Activated naive CD8-positive, alpha-beta T cell treated with anti-CD3 and anti-CD28 coated beads, Interleukin-2, amount 50 U/mL, for 24 hours (primary cell): ENCODE results near the gene ERMARD.
A peak's percentile ranks its signal among the peaks of the same experiment; 100 is the strongest.
"Not testable (repeated sequence)": the region's sequence is repeated elsewhere in the genome, so short reads cannot be mapped to it uniquely, and the experiment has no call there.

ENCODE experiments used
- ATAC-seq: fragments of 150-1000 bp; cut with Tn5 transposase; one replicate; pipeline ENCODE4 v1.10.0; 2021
- DNase-seq: peaks from one replicate; pipeline ENCODE4 v3.0.0; 2021
- H3K27ac Mint-ChIP-seq: one replicate; pipeline ENCODE4 v1.8.0; 2021; ENCODE audit warnings: mild to moderate bottlenecking, mixed read lengths
- H3K27me3 Mint-ChIP-seq: one replicate; pipeline ENCODE4 v1.8.0; 2021; ENCODE audit warnings: mixed read lengths
- H3K36me3 Mint-ChIP-seq: one replicate; pipeline ENCODE4 v1.8.0; 2021; ENCODE audit warnings: low read depth, mixed read lengths
- H3K4me1 Mint-ChIP-seq: one replicate; pipeline ENCODE4 v1.8.0; 2021; ENCODE audit warnings: mixed read lengths
- H3K4me3 Mint-ChIP-seq: one replicate; pipeline ENCODE4 v1.8.0; 2021; ENCODE audit warnings: mild to moderate bottlenecking, moderate library complexity, mixed read lengths
- H3K9me3 Mint-ChIP-seq: one replicate; pipeline ENCODE4 v1.8.0; 2021; ENCODE audit warnings: mixed read lengths

Gene ERMARD

DNA sequence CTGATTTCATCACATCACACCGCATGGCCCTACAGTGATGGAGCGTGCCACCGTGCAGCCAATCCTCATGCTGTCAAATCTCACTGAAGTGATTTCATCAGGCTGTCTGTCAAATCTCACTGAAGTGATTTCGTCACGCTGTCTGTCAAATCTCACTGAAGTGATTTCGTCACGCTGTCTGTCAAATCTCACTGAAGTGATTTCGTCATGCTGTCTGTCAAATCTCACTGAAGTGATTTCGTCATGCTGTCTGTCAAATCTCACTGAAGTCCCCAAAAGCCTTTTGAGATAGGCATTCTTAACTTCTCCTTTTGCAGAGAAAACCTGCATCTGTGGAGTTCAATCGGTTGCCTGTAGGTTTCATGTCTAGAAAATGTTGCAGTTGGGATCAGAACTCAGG, 14.4 kb downstream of the ERMARD start:
- not testable (repeated sequence) for H3K4me1 Mint-ChIP-seq, H3K27me3 Mint-ChIP-seq, ATAC-seq, H3K9me3 Mint-ChIP-seq, DNase-seq, H3K27ac Mint-ChIP-seq, H3K4me3 Mint-ChIP-seq
- H3K36me3 Mint-ChIP-seq: peaks cover 43% of the 10 kb centered on the region

DNA sequence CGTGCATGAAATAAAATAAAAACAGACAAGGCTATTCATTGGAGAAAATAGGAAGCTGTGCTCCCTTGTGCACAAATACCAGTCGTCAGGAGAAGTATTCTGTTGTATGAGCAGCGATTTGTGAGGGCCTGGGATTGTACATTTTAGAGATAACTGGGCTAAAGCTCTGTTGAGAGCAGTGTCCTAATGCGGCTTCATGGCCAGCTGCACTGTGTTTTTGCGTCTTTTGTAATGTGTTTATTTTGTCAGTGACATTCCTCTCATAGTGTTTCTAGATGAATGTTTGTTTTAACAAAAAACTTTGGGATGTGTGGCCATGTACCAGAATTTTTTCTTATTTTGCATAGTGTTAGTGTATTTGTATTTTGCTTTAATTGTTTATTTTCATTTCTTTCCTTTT, 14.8 kb downstream of the ERMARD start:
- no peak overlapping the region for H3K4me3 Mint-ChIP-seq
- no peaks in the 10 kb centered on the region for H3K27me3 Mint-ChIP-seq
- H3K27ac Mint-ChIP-seq: no peak overlapping the region
- H3K9me3 Mint-ChIP-seq: no peaks in the 10 kb centered on the region
- no peaks in the 10 kb centered on the region for H3K4me1 Mint-ChIP-seq
- no peak for ATAC-seq
- DNase-seq: no peak
- peaks cover 43% of the 10 kb centered on the region for H3K36me3 Mint-ChIP-seq

GRCh38 chr6:169766921-169767736, 15.7 kb downstream of the ERMARD start:
- no peak overlapping the region for H3K27ac Mint-ChIP-seq
- peaks cover 45% of the 10 kb centered on the region for H3K36me3 Mint-ChIP-seq
- no peaks in the 10 kb centered on the region for H3K9me3 Mint-ChIP-seq
- ATAC-seq (no peak), DNase-seq (no peak)
- H3K4me1 Mint-ChIP-seq: no peaks in the 10 kb centered on the region
- H3K27me3 Mint-ChIP-seq: no peaks in the 10 kb centered on the region
- no peak overlapping the region for H3K4me3 Mint-ChIP-seq

DNA sequence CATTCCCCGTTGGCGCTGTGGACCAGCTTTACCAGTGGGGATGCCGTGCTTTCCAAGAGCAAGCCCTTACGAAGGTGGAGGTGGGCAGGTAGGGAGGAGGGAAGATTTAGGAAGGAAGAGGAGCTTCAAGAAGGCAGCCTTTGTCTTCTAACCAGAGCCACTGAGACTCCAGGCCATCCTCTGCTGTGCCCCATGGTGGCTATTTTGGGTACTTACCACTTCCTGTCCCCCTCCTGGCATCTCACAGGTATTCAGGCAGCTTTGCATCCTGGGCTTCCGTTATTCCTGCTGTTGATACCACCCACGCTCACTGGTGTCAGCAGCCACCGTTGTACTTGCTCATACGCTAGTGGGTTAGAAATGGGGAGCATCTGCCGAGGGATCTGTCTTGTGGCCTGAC, 22.9 kb downstream of the ERMARD start:
- no peaks in the 10 kb centered on the region for H3K4me1 Mint-ChIP-seq
- no peak for ATAC-seq
- H3K36me3 Mint-ChIP-seq: peaks cover 7% of the 10 kb centered on the region
- H3K4me3 Mint-ChIP-seq: no peak overlapping the region
- no peak overlapping the region for H3K27ac Mint-ChIP-seq
- no peaks in the 10 kb centered on the region for H3K9me3 Mint-ChIP-seq
- H3K27me3 Mint-ChIP-seq: no peaks in the 10 kb centered on the region
- DNase-seq: no peak

GRCh38 chr6:169775321-169775720, 23.9 kb downstream of the ERMARD start:
- no peak for DNase-seq
- Mint-ChIP-seq H3K4me3 (no peak overlapping the region), H3K36me3 (peaks cover 8% of the 10 kb centered on the region), H3K9me3 (no peaks in the 10 kb centered on the region), H3K4me1 (no peaks in the 10 kb centered on the region), H3K27me3 (no peaks in the 10 kb centered on the region), H3K27ac (no peak overlapping the region)
- ATAC-seq: no peak

- H3K36me3 Mint-ChIP-seq: peaks cover 15% of the 10 kb centered on the region
- H3K9me3 Mint-ChIP-seq: no peaks in the 10 kb centered on the region
- no peaks in the 10 kb centered on the region for H3K4me1 Mint-ChIP-seq
- no peak overlapping the region for H3K4me3 Mint-ChIP-seq
- ATAC-seq (no peak), DNase-seq (no peak)
- no peaks in the 10 kb centered on the region for H3K27me3 Mint-ChIP-seq
- H3K27ac Mint-ChIP-seq: no peak overlapping the region
Observed at GRCh38 chr6:169776379-169776778, 25.0 kb downstream of the ERMARD start.

- Mint-ChIP-seq H3K27ac (no peak overlapping the region), H3K36me3 (peaks cover 16% of the 10 kb centered on the region), H3K9me3 (no peaks in the 10 kb centered on the region), H3K4me1 (no peaks in the 10 kb centered on the region), H3K4me3 (no peak overlapping the region), H3K27me3 (no peaks in the 10 kb centered on the region)
- ATAC-seq: no peak
- DNase-seq: no peak
Observed at GRCh38 chr6:169777896-169778295, 26.5 kb downstream of the ERMARD start.

DNA sequence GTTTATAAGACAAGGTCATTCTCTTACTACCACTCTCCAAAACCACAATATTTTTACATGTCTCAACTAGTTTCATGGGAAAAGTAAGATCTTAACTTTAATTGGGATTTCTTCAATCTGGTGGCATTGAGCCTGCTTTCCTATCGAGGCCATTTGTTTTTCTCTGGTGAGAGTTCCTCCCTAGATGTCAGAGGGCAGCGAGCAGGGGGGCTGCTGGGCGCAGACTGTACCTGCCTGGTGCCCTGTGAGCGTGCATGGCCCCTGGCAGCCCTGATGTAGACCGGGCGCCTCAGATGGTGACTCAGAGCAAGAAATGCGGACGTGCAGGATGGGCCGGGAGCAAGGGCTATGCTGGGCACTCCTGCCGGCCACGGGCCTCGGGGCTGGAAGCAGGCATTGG, 27.2 kb downstream of the ERMARD start:
- H3K27ac Mint-ChIP-seq: no peak overlapping the region

GRCh38 chr6:169779092-169779815, 27.8 kb downstream of the ERMARD start:
- Mint-ChIP-seq H3K4me1 (peaks cover 8% of the 10 kb centered on the region), H3K36me3 (peaks cover 26% of the 10 kb centered on the region), H3K9me3 (no peaks in the 10 kb centered on the region), H3K27me3 (no peaks in the 10 kb centered on the region), H3K4me3 (no peak overlapping the region), H3K27ac (no peak overlapping the region)
- ATAC-seq (no peak), DNase-seq (no peak)

More for the DNA sequence above, 27.2 kb downstream of the ERMARD start:
- no peaks in the 10 kb centered on the region for H3K27me3 Mint-ChIP-seq
- H3K4me3 Mint-ChIP-seq: no peak overlapping the region
- peaks cover 2% of the 10 kb centered on the region for H3K4me1 Mint-ChIP-seq
- no peaks in the 10 kb centered on the region for H3K9me3 Mint-ChIP-seq
- H3K36me3 Mint-ChIP-seq: peaks cover 21% of the 10 kb centered on the region
- DNase-seq: no peak
- ATAC-seq: no peak

GRCh38 chr6:169779896-169780295, 28.5 kb downstream of the ERMARD start:
- no peak overlapping the region for H3K4me3 Mint-ChIP-seq
- H3K27ac Mint-ChIP-seq: no peak overlapping the region
- DNase-seq (no peak), ATAC-seq (no peak)
- peaks cover 8% of the 10 kb centered on the region for H3K4me1 Mint-ChIP-seq
- H3K9me3 Mint-ChIP-seq: no peaks in the 10 kb centered on the region
- H3K27me3 Mint-ChIP-seq: no peaks in the 10 kb centered on the region
- H3K36me3 Mint-ChIP-seq: peaks cover 26% of the 10 kb centered on the region

GRCh38 chr6:169780571-169781091, 29.2 kb downstream of the ERMARD start:
- Mint-ChIP-seq H3K4me3 (no peak overlapping the region), H3K4me1 (peaks cover 8% of the 10 kb centered on the region), H3K27ac (no peak overlapping the region), H3K9me3 (no peaks in the 10 kb centered on the region), H3K27me3 (no peaks in the 10 kb centered on the region), H3K36me3 (peaks cover 26% of the 10 kb centered on the region)
- DNase-seq (no peak), ATAC-seq (no peak)

GRCh38 chr6:169782966-169783365, 31.5 kb downstream of the ERMARD start:
- H3K4me1 Mint-ChIP-seq: peaks cover 8% of the 10 kb centered on the region
- no peak overlapping the region for H3K27ac Mint-ChIP-seq
- H3K27me3 Mint-ChIP-seq: no peaks in the 10 kb centered on the region
- no peaks in the 10 kb centered on the region for H3K9me3 Mint-ChIP-seq
- H3K36me3 Mint-ChIP-seq: peaks cover 26% of the 10 kb centered on the region
- no peak for DNase-seq
- no peak for ATAC-seq
- no peak overlapping the region for H3K4me3 Mint-ChIP-seq

DNA sequence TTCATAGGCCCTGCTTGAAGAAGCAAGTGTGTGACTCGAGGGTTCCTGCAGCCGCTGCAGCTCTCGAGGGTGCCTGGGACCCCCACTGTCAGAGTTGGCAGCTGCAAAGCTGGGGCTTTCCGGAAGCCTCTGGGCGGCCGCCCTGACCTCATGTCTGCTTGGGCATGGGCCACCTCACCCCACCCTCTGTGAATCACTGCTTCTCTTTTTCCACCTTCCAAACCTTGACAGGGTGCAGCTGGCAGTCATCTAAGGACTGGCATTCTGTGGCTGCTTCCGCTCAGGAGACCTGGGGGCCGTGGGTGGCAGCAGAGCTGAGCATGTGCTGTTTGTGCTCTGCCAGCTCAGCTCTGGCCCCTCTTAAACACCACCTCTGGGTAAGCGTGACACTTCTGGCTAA, 32.0 kb downstream of the ERMARD start:
- no peak overlapping the region for H3K27ac Mint-ChIP-seq
- H3K4me1 Mint-ChIP-seq: peaks cover 8% of the 10 kb centered on the region
- peak; percentile 64 for ATAC-seq
- H3K4me3 Mint-ChIP-seq: no peak overlapping the region
- H3K9me3 Mint-ChIP-seq: no peaks in the 10 kb centered on the region
- no peaks in the 10 kb centered on the region for H3K27me3 Mint-ChIP-seq
- DNase-seq: no peak
- peaks cover 26% of the 10 kb centered on the region for H3K36me3 Mint-ChIP-seq

DNA sequence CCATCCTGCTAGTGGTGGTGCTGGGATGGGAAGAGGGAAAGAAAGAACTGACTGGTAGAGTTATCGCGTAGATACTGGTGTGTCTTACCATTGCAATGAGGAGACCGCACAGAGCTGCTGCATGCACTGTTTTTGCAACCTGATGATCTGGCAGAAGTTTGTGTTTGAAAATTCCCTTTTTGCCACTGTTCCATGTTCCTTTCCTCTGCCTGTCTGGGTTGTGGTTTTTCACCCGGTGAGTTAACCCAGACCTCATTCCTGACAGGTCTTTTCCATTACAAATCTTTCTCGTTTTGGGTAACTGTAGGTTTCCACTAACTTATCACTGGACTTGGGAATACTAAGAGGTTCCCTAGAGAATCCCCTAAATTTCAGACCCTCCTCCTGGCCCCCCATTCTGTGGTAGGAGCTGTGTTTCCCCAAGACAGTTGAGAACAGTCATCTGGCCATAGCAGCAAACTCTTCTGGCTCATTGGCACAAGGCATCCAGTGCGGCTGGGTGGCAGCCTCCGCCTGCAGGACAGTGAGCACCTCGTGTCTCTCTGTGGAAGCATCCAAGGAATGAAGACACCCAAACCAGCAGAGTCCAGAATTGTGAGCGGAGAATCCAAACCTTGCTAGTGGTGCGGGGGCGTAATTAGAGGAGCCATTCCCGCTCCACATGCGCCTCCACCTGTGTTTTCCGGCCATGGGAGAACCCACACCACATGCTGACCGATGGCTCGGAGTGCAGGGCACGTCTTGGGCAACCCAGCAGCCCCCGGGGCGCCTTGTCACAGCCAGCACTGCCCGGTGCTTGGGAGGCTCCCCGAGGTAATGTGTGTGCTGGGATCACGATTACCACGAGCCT, 32.8 kb downstream of the ERMARD start:
- H3K36me3 Mint-ChIP-seq: peaks cover 26% of the 10 kb centered on the region
- no peak for ATAC-seq
- peaks cover 10% of the 10 kb centered on the region for H3K4me1 Mint-ChIP-seq
- H3K9me3 Mint-ChIP-seq: no peaks in the 10 kb centered on the region
- no peak for DNase-seq
- H3K27me3 Mint-ChIP-seq: peaks cover 3% of the 10 kb centered on the region
- no peak overlapping the region for H3K4me3 Mint-ChIP-seq
- H3K27ac Mint-ChIP-seq: peak overlapping the region; percentile 5
